Fibroblast of skin of scalp (primary cell): ENCODE results near the gene HPCA.
"Not testable (repeated sequence)": the region's sequence is repeated elsewhere in the genome, so short reads cannot be mapped to it uniquely, and the experiment has no call there.

Experiments
- DNase-seq: peaks from one replicate; pipeline ENCODE4 v3.0.0-alpha.2; 2013

The HPCA gene

GRCh38 chr1:32903991-32904785, 17.9 kb downstream of the HPCA start:
- no peak for DNase-seq

- DNase-seq, result no peak
Measured at GRCh38 chr1:32904797-32905196, 18.5 kb downstream of the HPCA start.

GRCh38 chr1:32905588-32905987, 19.3 kb downstream of the HPCA start:
- DNase-seq, result not testable (repeated sequence)

- DNase-seq, result no peak
Measured at GRCh38 chr1:32906654-32907053, 20.4 kb downstream of the HPCA start.

GRCh38 chr1:32907435-32907834, 21.1 kb downstream of the HPCA start:
- DNase-seq, result peak; percentile 48

- DNase-seq, result no peak
Measured at GRCh38 chr1:32910319-32910718, 24.0 kb downstream of the HPCA start.

- DNase-seq, result peak; percentile 29
Measured at GRCh38 chr1:32915766-32916706, 29.7 kb downstream of the HPCA start.

GRCh38 chr1:32917521-32917920, 31.2 kb downstream of the HPCA start:
- no peak for DNase-seq

GRCh38 chr1:32918179-32918578, 31.9 kb downstream of the HPCA start:
- DNase-seq, result no peak

- DNase-seq, result peak; percentile 65
Measured at GRCh38 chr1:32919811-32920733, 33.8 kb downstream of the HPCA start.

GRCh38 chr1:32920833-32921232, 34.5 kb downstream of the HPCA start:
- no peak for DNase-seq

GRCh38 chr1:32924881-32925344, 38.6 kb downstream of the HPCA start:
- DNase-seq, result no peak

- DNase-seq, result peak; percentile 18
Measured at GRCh38 chr1:32925403-32926162, 39.3 kb downstream of the HPCA start.

- DNase-seq, result no peak
Measured at GRCh38 chr1:32926562-32926961, 40.3 kb downstream of the HPCA start.

GRCh38 chr1:32927441-32927840, 41.1 kb downstream of the HPCA start:
- DNase-seq, result no peak

GRCh38 chr1:32928285-32928684, 42.0 kb downstream of the HPCA start:
- DNase-seq, result no peak

- DNase-seq, result no peak
Measured at GRCh38 chr1:32928715-32929114, 42.4 kb downstream of the HPCA start.

GRCh38 chr1:32929366-32929765, 43.1 kb downstream of the HPCA start:
- DNase-seq, result no peak

GRCh38 chr1:32931760-32932159, 45.5 kb downstream of the HPCA start:
- DNase-seq, result no peak

GRCh38 chr1:32933742-32934322, 47.5 kb downstream of the HPCA start:
- DNase-seq, result no peak

GRCh38 chr1:32934535-32934934, 48.2 kb downstream of the HPCA start:
- no peak for DNase-seq
